GM12801 (cell line): ENCODE measurements around the gene ZNFX1.

Source experiments
- CTCF ChIP-seq: IDR thresholded peaks from one replicate; pipeline ENCODE4 v1.5.1; 2011; ENCODE audit warnings: control low read depth; ENCODE audit not compliant: insufficient read length; ENCODE audit errors: extremely low read depth

ZNFX1 gene

DNA sequence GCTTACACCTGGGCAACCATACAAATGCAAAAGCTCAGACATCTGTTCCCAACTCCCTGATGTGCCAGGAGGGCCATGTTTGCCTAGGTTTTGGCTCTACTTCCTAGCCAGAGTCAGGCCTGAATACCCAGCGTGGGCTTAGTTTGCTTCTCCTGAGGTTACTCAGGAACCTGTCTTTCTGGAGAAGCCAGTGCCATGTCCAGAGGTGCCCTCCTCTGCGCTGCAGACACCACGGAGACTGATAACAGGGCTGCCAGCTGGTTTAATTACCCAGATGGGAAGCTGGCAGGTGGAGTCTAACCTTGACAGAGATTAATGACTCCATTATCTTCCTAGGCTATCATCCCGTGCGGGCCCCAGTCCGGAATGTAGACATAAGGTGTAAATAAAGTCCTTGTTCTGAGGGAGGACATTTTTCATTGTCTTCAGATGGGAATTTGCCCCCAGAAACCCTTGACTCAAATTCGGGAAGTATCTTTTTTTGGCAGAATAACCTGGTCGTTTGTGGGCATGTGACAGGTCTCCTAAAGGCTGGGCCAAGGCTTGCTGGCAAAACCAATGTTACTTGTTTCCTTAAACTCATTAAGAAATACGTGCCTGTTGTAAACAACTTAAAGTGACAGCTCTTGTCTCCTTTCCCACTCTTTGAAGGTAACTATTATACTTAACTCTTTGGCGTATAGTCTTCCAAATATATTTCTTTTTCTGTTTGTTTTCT is 29.2 kb upstream of the ZNFX1 start:
- no peak for TF ChIP-seq CTCF

- no peak for TF ChIP-seq CTCF
These were observed 25.3 kb upstream of the ZNFX1 start for GRCh38 chr20:49303065-49303552.

DNA sequence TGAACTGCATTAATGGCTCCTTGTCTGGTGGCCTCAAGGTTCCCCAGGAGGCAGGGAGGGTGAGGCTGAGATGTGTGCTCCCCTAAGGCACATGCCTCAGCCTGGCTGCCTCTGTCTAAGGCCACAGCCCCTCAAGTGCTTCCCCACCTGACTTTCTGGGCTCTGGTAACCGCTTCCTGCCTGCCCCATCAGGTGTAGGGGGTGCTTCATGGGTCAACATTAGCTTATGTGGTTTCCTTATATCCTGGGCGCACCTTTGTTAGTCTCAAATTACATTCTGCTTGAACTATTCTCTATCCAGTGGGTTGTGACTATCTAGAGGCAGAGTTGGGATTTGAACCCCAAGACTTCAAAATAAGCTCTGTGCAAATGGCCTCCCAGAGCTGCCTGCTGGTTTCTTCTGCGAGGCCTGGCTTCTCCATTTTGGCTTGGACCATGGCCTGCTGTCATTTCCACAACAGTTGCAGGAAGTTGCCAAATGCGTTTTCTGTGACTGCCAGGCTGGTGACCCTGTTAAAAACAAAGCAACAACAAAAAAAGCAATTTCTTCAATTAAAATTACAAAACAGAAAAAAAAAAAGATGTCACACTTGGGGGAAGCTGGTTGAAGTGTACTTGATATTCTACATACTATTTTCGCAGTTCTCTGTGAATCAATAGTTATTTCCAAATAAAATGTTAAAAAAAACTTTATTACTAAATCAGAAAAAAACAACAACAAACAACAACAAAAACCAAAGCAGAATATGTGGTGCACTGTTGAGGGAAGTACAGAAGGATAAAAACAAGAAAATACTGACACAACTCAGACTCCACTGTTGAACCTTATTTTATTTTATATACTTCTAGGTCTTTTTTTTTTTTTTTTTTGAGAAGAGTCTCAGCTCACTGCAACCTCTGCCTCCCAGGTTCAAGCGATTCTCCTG is 20.0 kb upstream of the ZNFX1 start:
- no peak for TF ChIP-seq CTCF

- no peak for TF ChIP-seq CTCF
These were observed 15.3 kb upstream of the ZNFX1 start for GRCh38 chr20:49293122-49293521.

DNA sequence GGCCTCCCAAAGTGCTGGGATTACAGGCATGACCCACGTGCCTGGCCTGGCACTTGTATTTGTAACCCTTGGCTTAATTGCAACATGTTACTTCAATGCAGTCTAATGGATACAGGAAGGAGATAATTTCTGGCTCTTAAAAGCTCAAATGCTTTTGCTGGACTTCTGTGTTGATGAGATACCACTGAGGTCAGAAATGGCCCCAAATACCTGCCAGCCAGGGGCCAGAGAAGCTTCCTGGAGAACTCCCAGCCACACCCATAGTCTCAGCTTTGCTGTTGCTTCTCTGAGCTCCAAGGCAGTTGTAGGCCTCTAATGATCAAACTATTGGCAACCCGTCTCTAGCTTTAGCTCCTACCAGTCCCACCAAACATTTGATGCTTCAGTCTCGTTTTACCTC is 14.2 kb upstream of the ZNFX1 start:
- TF ChIP-seq CTCF, result no peak

DNA sequence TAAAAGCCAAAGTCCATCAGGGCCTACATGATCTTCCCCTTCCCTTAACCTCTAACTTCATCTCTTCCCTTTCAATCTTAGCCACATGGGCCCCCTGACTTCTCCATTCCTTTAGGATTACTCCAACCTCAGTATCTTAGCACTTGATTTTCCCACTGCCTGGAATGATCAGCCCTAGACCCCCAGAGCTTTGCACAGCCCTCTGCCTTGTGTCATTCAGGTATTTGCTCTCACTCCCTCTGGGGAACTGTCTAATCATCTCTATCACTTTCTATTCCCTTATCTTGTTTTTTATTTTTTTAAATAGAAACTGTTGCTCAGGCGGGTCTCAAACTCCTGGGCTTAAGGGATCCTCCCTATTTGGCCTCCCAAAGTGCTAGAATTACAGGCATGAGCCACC is 13.3 kb upstream of the ZNFX1 start:
- no peak for TF ChIP-seq CTCF

DNA sequence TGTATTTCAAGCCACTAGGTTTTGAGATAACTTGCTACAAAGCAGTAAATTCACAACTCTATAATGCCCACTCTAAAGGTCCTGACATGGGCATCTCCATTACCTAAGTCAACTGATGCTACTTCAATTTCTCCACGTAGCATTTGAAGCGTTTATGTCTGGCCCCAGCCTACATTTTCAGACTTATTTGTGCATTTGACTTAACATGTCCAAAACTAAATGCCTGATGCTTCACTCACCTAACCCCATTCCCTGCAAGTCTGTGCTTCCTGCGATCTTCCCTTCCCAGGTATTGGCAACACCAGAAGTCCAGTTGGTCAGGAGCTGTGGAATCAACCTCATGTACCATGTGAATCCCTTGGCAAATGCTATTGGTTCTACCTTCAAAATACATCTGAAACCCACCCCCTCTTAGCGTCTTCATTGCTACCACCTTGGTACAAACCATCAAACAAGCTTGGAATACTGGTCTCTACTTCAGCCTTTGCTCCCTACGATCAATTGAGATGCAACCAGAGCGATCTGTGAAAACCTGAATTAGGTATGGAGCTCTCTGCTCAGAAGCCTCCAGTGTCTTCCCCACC is 12.8 kb upstream of the ZNFX1 start:
- no peak for TF ChIP-seq CTCF
